ENCODE measurements around the gene CABCOCO1. TPM values are rescaled to one million over a fixed set of nuclear protein-coding genes. Genes with fewer than 3 reads are reported as not detected.

Gene CABCOCO1
- total RNA-seq, 1 experiment from 2014 or later: not detected

DNA sequence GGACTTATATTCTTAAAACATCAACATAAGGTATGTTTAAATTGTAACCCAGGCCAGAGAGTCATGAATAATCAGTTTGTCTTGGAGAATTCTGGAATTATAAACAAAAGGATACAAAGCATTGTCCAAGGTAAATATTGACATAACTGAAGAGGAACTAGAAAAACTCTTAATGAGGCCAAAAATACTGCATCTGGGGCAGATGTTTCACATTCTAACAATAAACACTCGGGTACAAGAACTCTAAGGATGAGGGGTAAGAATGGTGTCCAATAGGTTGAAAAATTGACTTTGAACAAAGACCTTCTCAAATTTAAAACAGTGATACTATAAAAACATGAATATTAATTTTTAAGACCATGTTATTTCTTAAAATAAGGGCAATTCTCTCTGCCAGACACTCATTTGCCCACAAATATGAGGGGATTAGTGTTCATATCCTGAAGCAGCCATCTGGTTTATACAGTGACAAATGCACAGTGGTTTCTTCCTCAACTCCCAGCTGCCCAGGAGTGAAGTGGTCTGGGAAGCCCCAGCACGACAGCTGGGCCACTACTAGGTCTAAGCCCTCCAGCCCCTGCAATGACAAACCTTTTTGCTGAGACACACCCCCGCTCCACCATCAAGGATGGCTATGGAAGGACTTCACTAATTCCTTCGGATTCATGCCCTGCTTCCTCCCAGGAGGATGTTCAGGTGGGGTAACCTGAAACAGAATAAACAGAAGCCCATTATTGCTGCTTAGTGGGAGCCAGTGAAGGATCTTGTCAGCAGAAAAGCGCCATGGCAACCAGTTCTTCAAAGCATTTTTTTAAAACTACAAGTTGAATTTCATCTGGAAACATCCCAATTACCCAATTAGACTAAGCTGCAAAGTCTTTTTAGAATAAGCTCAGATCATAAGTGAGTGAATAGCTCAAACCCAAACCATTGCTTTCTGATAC is 131.3 kb downstream of the CABCOCO1 start:
- no peaks in the 10 kb centered on the region for H3K9me2 ChIP-seq (ENCODE audit: insufficient read depth)
- no peaks in the 10 kb centered on the region for H3K36me3 ChIP-seq (ENCODE audit: control insufficient read depth in 1 of 2, insufficient read depth in 2 of 2, low read length in 2 of 2)
- peaks cover 0 to 2% of the 10 kb centered on the region in 2 experiments; a peak in 1 of 4 replicates for H3K4me1 ChIP-seq (ENCODE audit: control insufficient read depth in 1 of 2, insufficient read depth in 2 of 2, low read length in 2 of 2)
- no TSS peak for BruUV-seq (replicated peaks)
- H3K27ac ChIP-seq (ENCODE audit: low read depth, low read length): no peak overlapping the region
- intact Hi-C loops (cut with micrococcal nuclease): no loop called here
- no peak overlapping the region for H3K9ac ChIP-seq (ENCODE audit: low read length)
- no peaks in the 10 kb centered on the region for H3K9me3 ChIP-seq (ENCODE audit: control insufficient read depth in 1 of 2, insufficient read depth in 1 of 2, low read depth in 1 of 2, low read length in 2 of 2)
- ChIA-PET RAD21 (ENCODE audit: low non-redundant PET in 1 of 2, low total read pairs in 2 of 2, uncharacterized antibody in 2 of 2, unreplicated experiment in 2 of 2) (no interaction called here), CTCF (interaction anchor here (0.7 kb wide), 1 partner anchor 53 kb away, joined by 3 read pairs; no protein-coding TSS in a partner anchor), POLR2A (no interaction called here)
- TF ChIP-seq, protein P1, sequence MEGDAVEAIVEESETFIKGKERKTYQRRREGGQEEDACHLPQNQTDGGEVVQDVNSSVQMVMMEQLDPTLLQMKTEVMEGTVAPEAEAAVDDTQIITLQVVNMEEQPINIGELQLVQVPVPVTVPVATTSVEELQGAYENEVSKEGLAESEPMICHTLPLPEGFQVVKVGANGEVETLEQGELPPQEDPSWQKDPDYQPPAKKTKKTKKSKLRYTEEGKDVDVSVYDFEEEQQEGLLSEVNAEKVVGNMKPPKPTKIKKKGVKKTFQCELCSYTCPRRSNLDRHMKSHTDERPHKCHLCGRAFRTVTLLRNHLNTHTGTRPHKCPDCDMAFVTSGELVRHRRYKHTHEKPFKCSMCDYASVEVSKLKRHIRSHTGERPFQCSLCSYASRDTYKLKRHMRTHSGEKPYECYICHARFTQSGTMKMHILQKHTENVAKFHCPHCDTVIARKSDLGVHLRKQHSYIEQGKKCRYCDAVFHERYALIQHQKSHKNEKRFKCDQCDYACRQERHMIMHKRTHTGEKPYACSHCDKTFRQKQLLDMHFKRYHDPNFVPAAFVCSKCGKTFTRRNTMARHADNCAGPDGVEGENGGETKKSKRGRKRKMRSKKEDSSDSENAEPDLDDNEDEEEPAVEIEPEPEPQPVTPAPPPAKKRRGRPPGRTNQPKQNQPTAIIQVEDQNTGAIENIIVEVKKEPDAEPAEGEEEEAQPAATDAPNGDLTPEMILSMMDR (IDR thresholded peaks at IDR 0.05 in 2 of 3, conservative IDR thresholded peaks at IDR 0.05 in 1 of 3; ENCODE audit: borderline replicate concordance in 1 of 3, insufficient read depth in 1 of 3, low read depth in 2 of 3, low read length in 2 of 3): no peak
- no peak for TF ChIP-seq EZH2 (IDR thresholded peaks at IDR 0.05)
- no peak for TF ChIP-seq EGR1 (IDR thresholded peaks at IDR 0.05; ENCODE audit: low read depth)
- no peak for TF ChIP-seq SRF (IDR thresholded peaks at IDR 0.05; ENCODE audit: low read depth)
- TF ChIP-seq, protein P2, sequence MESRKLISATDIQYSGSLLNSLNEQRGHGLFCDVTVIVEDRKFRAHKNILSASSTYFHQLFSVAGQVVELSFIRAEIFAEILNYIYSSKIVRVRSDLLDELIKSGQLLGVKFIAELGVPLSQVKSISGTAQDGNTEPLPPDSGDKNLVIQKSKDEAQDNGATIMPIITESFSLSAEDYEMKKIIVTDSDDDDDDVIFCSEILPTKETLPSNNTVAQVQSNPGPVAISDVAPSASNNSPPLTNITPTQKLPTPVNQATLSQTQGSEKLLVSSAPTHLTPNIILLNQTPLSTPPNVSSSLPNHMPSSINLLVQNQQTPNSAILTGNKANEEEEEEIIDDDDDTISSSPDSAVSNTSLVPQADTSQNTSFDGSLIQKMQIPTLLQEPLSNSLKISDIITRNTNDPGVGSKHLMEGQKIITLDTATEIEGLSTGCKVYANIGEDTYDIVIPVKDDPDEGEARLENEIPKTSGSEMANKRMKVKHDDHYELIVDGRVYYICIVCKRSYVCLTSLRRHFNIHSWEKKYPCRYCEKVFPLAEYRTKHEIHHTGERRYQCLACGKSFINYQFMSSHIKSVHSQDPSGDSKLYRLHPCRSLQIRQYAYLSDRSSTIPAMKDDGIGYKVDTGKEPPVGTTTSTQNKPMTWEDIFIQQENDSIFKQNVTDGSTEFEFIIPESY (IDR thresholded peaks at IDR 0.05; ENCODE audit: extremely low read depth, insufficient replicate concordance, low read length): no peak
- TF ChIP-seq RAD21 (IDR thresholded peaks at IDR 0.05; ENCODE audit: low read depth): no peak
- no peak for TF ChIP-seq CEBPB (IDR thresholded peaks at IDR 0.05; ENCODE audit: low read depth)
- TF ChIP-seq, protein P3, sequence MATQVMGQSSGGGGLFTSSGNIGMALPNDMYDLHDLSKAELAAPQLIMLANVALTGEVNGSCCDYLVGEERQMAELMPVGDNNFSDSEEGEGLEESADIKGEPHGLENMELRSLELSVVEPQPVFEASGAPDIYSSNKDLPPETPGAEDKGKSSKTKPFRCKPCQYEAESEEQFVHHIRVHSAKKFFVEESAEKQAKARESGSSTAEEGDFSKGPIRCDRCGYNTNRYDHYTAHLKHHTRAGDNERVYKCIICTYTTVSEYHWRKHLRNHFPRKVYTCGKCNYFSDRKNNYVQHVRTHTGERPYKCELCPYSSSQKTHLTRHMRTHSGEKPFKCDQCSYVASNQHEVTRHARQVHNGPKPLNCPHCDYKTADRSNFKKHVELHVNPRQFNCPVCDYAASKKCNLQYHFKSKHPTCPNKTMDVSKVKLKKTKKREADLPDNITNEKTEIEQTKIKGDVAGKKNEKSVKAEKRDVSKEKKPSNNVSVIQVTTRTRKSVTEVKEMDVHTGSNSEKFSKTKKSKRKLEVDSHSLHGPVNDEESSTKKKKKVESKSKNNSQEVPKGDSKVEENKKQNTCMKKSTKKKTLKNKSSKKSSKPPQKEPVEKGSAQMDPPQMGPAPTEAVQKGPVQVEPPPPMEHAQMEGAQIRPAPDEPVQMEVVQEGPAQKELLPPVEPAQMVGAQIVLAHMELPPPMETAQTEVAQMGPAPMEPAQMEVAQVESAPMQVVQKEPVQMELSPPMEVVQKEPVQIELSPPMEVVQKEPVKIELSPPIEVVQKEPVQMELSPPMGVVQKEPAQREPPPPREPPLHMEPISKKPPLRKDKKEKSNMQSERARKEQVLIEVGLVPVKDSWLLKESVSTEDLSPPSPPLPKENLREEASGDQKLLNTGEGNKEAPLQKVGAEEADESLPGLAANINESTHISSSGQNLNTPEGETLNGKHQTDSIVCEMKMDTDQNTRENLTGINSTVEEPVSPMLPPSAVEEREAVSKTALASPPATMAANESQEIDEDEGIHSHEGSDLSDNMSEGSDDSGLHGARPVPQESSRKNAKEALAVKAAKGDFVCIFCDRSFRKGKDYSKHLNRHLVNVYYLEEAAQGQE (IDR thresholded peaks at IDR 0.05; ENCODE audit: low read depth): no peak
- TF ChIP-seq ELF1 (IDR thresholded peaks at IDR 0.05; ENCODE audit: borderline replicate concordance, low read depth): no peak
- no peak for TF ChIP-seq TCF7L2 (IDR thresholded peaks at IDR 0.05; ENCODE audit: borderline replicate concordance, extremely low read depth, insufficient read depth, insufficient read length)
- TF ChIP-seq, protein P4, sequence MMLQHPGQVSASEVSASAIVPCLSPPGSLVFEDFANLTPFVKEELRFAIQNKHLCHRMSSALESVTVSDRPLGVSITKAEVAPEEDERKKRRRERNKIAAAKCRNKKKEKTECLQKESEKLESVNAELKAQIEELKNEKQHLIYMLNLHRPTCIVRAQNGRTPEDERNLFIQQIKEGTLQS (IDR thresholded peaks at IDR 0.05): no peak
- no peaks in the 10 kb centered on the region for H3K27me3 ChIP-seq (ENCODE audit: insufficient read depth, low read length)
- DNase-seq (ENCODE audit: low read depth, low spot score) (no peak), ATAC-seq (no peak)
- H4K20me1 ChIP-seq (ENCODE audit: insufficient read depth): no peaks in the 10 kb centered on the region
- no peak overlapping the region for H3K4me3 ChIP-seq (replicated peaks in 1 of 2; ENCODE audit: low read depth in 1 of 2, low read length in 2 of 2)
- H3K4me2 ChIP-seq (ENCODE audit: low read length): no peak overlapping the region
- no peak overlapping the region for H2AFZ ChIP-seq (ENCODE audit: low read depth, low read length, poor library complexity, severe bottlenecking)
- H3K79me2 ChIP-seq (ENCODE audit: insufficient read depth, low read length): no peaks in the 10 kb centered on the region

Data from HCT116 (cell line).